OCI-LY7 (cell line): Measurements from ENCODE around the gene HPN. TPM values are rescaled to one million over a fixed set of nuclear protein-coding genes. Genes with fewer than 3 reads are reported as not detected.
"Not testable (repeated sequence)": the region's sequence is repeated elsewhere in the genome, so short reads cannot be mapped to it uniquely, and the experiment has no call there.

Experiments
- BruUV-seq: library from RNA; stranded (reverse); fragments of 400-500 nt; replicated peaks from 2 replicates; lab custom pipeline; 2021; lab: Mats Ljungman, UMichigan
- CTCF ChIA-PET: fragments of 300-600 bp; sonication (Branson Sonifier 250); formaldehyde crosslinking; loops from one replicate; lab custom pipeline; 2022; ENCODE audit warnings: antibody characterized with exemption; ENCODE audit not compliant: unreplicated experiment; lab: Charles Lee
- POLR2A ChIA-PET: fragments of 300-600 bp; sonication (Branson Sonifier 250); formaldehyde crosslinking; loops from one replicate; lab custom pipeline; 2022; ENCODE audit warnings: antibody characterized with exemption; lab: Charles Lee
- DNase-seq: peaks from one replicate; pipeline ENCODE4 v3.0.0-alpha.2; 2015; ENCODE audit warnings: low spot score
- H2AFZ ChIP-seq: fragments of 200-600 bp; sonication (generic), shearing (Covaris generic); 2 replicates; pipeline ENCODE4 v1.6.1; 2014; ENCODE audit warnings: mild to moderate bottlenecking, antibody characterized with exemption, low read length, moderate library complexity
- H3K27ac ChIP-seq: fragments of 200-600 bp; sonication (generic); 2 replicates; pipeline ENCODE4 v1.5.1; 2014; ENCODE audit warnings: mixed run types, low read depth, mild to moderate bottlenecking, moderate library complexity, low read length, inconsistent platforms; ENCODE audit not compliant: poor library complexity, severe bottlenecking
- H3K36me3 ChIP-seq: fragments of 200-600 bp; sonication (generic); 2 replicates; pipeline ENCODE4 v1.6.1; 2014; ENCODE audit warnings: mild to moderate bottlenecking, antibody characterized with exemption, low read length, moderate library complexity, mixed read lengths; ENCODE audit not compliant: insufficient read depth
- H3K4me1 ChIP-seq: fragments of 200-600 bp; sonication (generic); 2 replicates; pipeline ENCODE4 v1.5.1; 2014; ENCODE audit warnings: mild to moderate bottlenecking, low read length; ENCODE audit not compliant: insufficient read depth, poor library complexity, severe bottlenecking
- H3K4me2 ChIP-seq: fragments of 200-600 bp; sonication (generic); 2 replicates; pipeline ENCODE4 v1.6.1; 2014; ENCODE audit warnings: mild to moderate bottlenecking, low read length
- H3K4me3 ChIP-seq: fragments of 200-600 bp; sonication (generic); 2 replicates; pipeline ENCODE4 v1.5.1; 2014; ENCODE audit warnings: mild to moderate bottlenecking, low read depth, low read length; ENCODE audit not compliant: poor library complexity, severe bottlenecking
- H3K79me2 ChIP-seq: fragments of 200-600 bp; sonication (generic); 2 replicates; pipeline ENCODE4 v1.6.1; 2016; ENCODE audit warnings: low read depth, mild to moderate bottlenecking, low read length, moderate library complexity, mixed read lengths; ENCODE audit not compliant: insufficient read depth
- H3K9me2 ChIP-seq: fragments of 200-600 bp; sonication (generic); 2 replicates; pipeline ENCODE4 v1.6.1; 2016; ENCODE audit warnings: mild to moderate bottlenecking, low read length, mixed read lengths; ENCODE audit not compliant: insufficient read depth
- H3K9me3 ChIP-seq: fragments of 200-600 bp; sonication (generic); 2 replicates; pipeline ENCODE4 v1.6.1; 2014; ENCODE audit warnings: mild to moderate bottlenecking, mixed run types, low read length, mixed read lengths
- H4K20me1 ChIP-seq: fragments of 200-600 bp; sonication (generic); 2 replicates; pipeline ENCODE4 v1.6.1; 2014; ENCODE audit warnings: mild to moderate bottlenecking, antibody characterized with exemption, low read length, moderate library complexity, mixed read lengths; ENCODE audit not compliant: insufficient read depth
- CTCF ChIP-seq: fragments of 200-600 bp; sonication (generic); conservative IDR thresholded peaks from 2 replicates; pipeline ENCODE4 v1.5.1; 2014; ENCODE audit warnings: mild to moderate bottlenecking, antibody characterized with exemption, low read length, moderate library complexity, mixed read lengths
- EZH2phosphoT487 ChIP-seq: fragments of 200-600 bp; sonication (generic); IDR thresholded peaks from 2 replicates; pipeline ENCODE4 v1.6.1; 2018; ENCODE audit warnings: low read depth, borderline replicate concordance, mild to moderate bottlenecking, mixed run types, antibody characterized with exemption, low read length, moderate library complexity, mixed read lengths
- intact Hi-C: fragments of 100-400 bp; cut with micrococcal nuclease; formaldehyde crosslinking; loops from one replicate; pipeline ENCODE4 v1.10.0; 2022; ENCODE audit not compliant: unreplicated experiment
- total RNA-seq, 2 experiments: library from RNA; depleted of rRNA in 1 of 2; stranded (reverse); fragments of >200 nt in 1 of 2; shearing (Covaris generic) in 1 of 2; gene quantifications; 2 replicates each; pipeline ENCODE4 v1.2.3, GENCODE V29; 2014 to 2022

HPN gene
- total RNA-seq, 2 experiments from 2014 or later, result 0.17 to 0.19 TPM

DNA sequence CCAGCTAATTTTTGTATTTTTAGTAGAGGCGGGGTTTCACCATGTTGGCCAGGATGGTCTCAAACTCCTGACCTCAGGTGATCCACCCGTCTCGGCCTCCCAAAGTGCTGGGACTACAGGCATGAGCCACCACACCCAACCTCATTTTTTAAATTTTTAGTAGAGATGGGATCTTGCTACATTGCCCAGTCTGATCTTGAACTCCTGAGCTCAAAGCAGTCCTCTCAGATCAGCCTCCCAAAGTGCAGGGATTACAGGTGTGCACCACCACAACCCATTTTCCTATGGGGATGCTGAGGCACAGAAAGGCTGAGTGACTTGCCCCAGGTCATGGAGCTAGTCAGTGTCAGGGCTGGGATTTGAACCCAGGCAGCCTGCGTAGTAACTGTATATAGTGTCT lies 9.7 kb downstream of the HPN start:
- POLR2A ChIA-PET, result interaction anchor here (0.7 kb wide), 1 partner anchor 401 kb away, joined by 4 read pairs; no protein-coding TSS in a partner anchor
- BruUV-seq, H3K4me3 ChIP-seq, H3K4me2 ChIP-seq, CTCF ChIA-PET, intact Hi-C loops, H3K4me1 ChIP-seq, H3K79me2 ChIP-seq, H3K27ac ChIP-seq, DNase-seq, H3K9me2 ChIP-seq, H3K36me3 ChIP-seq, H4K20me1 ChIP-seq, H2AFZ ChIP-seq, H3K9me3 ChIP-seq: not testable (repeated sequence)

DNA sequence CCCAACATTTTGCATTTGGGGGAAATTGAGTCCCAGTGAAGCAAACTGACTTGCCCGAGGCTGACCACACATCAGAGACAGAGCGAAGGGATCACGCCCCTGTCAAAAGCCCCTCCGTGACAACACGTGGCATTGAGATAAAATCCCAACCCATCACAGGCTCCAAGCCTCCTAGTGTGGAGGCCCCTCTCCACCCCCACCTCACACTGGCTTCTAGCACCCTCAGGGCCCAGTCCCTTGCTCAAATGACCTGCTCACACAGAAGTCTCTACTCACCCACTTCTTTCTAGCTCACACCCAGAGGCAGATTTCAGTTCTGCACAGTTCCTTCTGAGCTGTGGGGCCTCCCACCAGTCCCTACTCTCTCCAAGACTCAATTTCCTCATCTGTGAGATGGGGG lies 10.3 kb downstream of the HPN start:
- no peak overlapping the region for H2AFZ ChIP-seq
- H3K27ac ChIP-seq, result no peak overlapping the region
- no peaks in the 10 kb centered on the region for H3K9me3 ChIP-seq
- DNase-seq, result no peak
- TF ChIP-seq CTCF, result no peak
- no peak for TF ChIP-seq EZH2phosphoT487
- intact Hi-C loops, result no loop called here
- H3K36me3 ChIP-seq, result no peaks in the 10 kb centered on the region
- peaks cover 14% of the 10 kb centered on the region for H3K4me1 ChIP-seq
- BruUV-seq, result no TSS peak
- H3K4me3 ChIP-seq, result no peak overlapping the region
- H4K20me1 ChIP-seq, result no peaks in the 10 kb centered on the region
- ChIA-PET POLR2A (no interaction called here), CTCF (interaction anchor here (0.7 kb wide), 1 partner anchor 84 kb away, joined by 4 read pairs; no protein-coding TSS in a partner anchor)
- no peaks in the 10 kb centered on the region for H3K79me2 ChIP-seq
- no peaks in the 10 kb centered on the region for H3K9me2 ChIP-seq
- H3K4me2 ChIP-seq, result no peak overlapping the region

DNA sequence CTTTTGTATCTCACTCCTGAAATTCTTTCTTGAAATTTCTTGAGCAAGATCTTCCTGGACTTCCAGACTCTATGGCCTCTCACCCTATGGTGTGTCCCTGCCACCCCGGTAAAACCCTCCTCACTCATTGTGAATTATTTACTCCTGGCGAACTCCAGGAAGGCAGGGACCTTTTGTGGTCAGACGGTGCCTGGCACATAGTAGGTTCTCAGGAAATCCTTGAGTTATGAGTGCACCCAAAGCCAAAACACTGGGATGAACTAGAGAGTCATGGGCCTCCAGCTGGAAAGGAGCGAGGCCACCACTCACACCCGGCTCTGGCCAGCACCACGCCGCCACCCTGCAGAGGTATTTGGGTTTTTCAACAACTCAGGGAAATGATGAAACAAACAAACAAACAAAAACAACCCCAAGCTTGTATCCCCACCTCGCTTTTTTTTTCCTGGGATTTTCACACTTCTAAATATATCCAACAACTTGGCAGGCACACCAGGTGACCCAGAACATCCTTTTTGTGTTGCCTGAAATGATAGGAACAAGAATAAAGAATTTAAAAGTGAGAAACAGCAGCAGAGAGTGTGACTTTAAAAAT lies 11.2 kb downstream of the HPN start:
- Histone ChIP-seq H3K36me3 (no peaks in the 10 kb centered on the region), H3K27ac (no peak overlapping the region), H2AFZ (no peak overlapping the region), H3K9me2 (no peaks in the 10 kb centered on the region), H3K9me3 (no peaks in the 10 kb centered on the region), H3K79me2 (no peaks in the 10 kb centered on the region), H3K4me1 (peaks cover 14% of the 10 kb centered on the region), H4K20me1 (no peaks in the 10 kb centered on the region), H3K4me3 (no peak overlapping the region), H3K4me2 (no peak overlapping the region)
- intact Hi-C loops, result no loop called here
- POLR2A ChIA-PET, result interaction anchor here (0.6 kb wide), 1 partner anchor 89 kb away, joined by 4 read pairs; no protein-coding TSS in a partner anchor
- BruUV-seq, result no TSS peak
- TF ChIP-seq CTCF, result no peak
- no peak for TF ChIP-seq EZH2phosphoT487
- CTCF ChIA-PET, result no interaction called here
- DNase-seq, result no peak
